ENCODE data around the gene BRD1.

The BRD1 gene

DNA sequence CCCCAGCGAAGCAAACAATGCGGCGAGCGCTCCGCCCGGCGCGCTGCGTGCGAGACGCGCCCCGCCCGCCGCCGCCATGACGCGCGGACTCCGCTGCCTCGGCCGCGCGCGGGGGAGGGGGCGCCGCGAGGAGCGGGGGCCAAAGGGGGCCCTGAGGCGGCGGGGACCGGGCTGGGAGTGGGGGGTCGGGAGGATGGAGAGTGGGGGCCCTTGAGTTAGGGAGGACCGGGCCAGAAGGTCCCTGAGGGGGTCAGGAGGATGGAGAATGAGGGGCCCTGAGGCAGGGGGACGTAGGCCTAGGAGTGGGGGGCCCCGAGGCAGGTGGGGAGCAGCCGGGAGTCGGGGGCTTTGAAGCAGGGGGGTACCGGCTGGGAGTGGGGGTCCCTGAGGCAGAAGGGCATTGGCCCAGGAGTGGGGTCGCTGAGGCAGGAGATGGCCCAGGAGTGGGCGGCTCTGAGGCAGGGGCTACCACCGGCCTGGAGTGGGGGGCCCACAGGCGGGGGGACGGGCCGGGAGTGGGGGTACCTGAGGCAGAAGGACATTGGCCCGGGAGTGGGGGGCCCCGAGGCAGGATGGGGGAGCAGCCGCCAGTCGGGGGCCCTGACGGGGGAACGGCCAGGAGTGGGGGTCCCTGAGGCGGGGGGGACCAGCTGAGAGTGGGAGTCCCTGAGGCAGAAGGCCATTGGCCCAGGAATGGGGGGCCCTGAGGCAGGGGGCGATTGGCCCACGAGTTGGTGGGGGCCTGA, at the start of gene BRD1:
TSS of gene BRD1 (minus strand) at position 21 of the 746 bp plus-strand sequence. CDS start 3,556 bp downstream, outside the sequence.
- TF ChIP-seq TAF1 (IDR thresholded peaks at IDR 0.05; ENCODE audit: low read depth) (peak; percentile 43; the same call in 1 of the 2 replicates), YY1 (IDR thresholded peaks at IDR 0.05; ENCODE audit: low read depth) (peak; percentile 72), ZBTB7A (IDR thresholded peaks at IDR 0.05; ENCODE audit: low read depth) (no peak; the same call in 1 of the 2 replicates)
- TF ChIP-seq, protein P1, sequence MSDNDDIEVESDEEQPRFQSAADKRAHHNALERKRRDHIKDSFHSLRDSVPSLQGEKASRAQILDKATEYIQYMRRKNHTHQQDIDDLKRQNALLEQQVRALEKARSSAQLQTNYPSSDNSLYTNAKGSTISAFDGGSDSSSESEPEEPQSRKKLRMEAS (IDR thresholded peaks at IDR 0.05) = peak; percentile 44; the same call in 1 of the 2 replicates

DNA sequence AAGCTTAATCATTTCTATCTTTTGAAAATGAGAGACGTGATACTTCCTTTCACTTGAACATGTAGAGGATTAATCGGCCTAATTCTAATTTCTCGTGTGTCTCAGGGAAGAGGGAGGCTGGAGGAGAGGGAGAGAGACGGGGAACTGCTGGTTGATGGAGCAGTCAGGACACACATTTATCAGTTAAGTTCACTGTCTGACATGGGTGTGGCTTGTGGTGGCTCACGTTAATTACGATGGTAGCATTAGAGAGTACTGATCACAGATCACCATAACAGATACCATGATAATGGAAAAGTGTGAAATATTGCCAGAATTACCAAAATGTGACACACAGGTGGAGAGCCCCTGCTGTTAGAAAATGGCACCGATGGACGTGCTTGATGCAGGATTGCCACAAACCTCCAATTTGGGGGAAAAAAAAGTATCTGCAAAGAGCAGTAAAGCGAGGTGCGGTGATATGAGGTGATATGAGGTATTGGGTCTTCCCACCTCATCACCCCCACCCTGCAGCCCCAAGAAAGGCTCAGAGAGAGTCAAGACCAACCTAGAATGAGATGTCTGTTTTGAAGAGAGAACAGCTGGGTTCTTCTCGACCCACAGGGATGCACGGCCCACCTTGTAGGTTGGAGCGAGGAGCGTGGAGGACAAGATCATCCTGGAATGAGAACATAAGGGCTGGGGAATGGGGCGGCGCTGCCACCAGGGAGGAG, 45.7 kb upstream of the BRD1 start:
- TF ChIP-seq ZBTB7A (IDR thresholded peaks at IDR 0.05; ENCODE audit: low read depth) (no peak), TAF1 (IDR thresholded peaks at IDR 0.05; ENCODE audit: low read depth) (no peak), REST (IDR thresholded peaks at IDR 0.05; ENCODE audit: low read depth) (no peak), EGR1 (IDR thresholded peaks at IDR 0.05) (no peak), TCF12 (IDR thresholded peaks at IDR 0.05; ENCODE audit: low read depth) (no peak), USF1 (IDR thresholded peaks at IDR 0.05) (no peak)

- TF ChIP-seq TEAD4 (IDR thresholded peaks at IDR 0.05) = no peak
- TF ChIP-seq NFIC (IDR thresholded peaks at IDR 0.05) = no peak
- no peak for TF ChIP-seq RAD21 (IDR thresholded peaks at IDR 0.05; ENCODE audit: low read depth)
- TF ChIP-seq YY1 (IDR thresholded peaks at IDR 0.05; ENCODE audit: low read depth) = no peak
- no peak for TF ChIP-seq REST (IDR thresholded peaks at IDR 0.05; ENCODE audit: low read depth)
- no peak for TF ChIP-seq CEBPB (IDR thresholded peaks at IDR 0.05)
- no peak for TF ChIP-seq EGR1 (IDR thresholded peaks at IDR 0.05)
- TF ChIP-seq, protein P1 (IDR thresholded peaks at IDR 0.05) = no peak
- TF ChIP-seq TAF1 (IDR thresholded peaks at IDR 0.05; ENCODE audit: low read depth) = no peak
- no peak for TF ChIP-seq ZBTB7A (IDR thresholded peaks at IDR 0.05; ENCODE audit: low read depth)
- TF ChIP-seq USF1 (IDR thresholded peaks at IDR 0.05) = no peak
- no peak for TF ChIP-seq CREB1 (IDR thresholded peaks at IDR 0.05; ENCODE audit: low read depth)
- no peak for TF ChIP-seq EP300 (IDR thresholded peaks at IDR 0.05; ENCODE audit: borderline replicate concordance)
Observed at GRCh38 chr22:49872347-49872746, 44.7 kb upstream of the BRD1 start.

DNA sequence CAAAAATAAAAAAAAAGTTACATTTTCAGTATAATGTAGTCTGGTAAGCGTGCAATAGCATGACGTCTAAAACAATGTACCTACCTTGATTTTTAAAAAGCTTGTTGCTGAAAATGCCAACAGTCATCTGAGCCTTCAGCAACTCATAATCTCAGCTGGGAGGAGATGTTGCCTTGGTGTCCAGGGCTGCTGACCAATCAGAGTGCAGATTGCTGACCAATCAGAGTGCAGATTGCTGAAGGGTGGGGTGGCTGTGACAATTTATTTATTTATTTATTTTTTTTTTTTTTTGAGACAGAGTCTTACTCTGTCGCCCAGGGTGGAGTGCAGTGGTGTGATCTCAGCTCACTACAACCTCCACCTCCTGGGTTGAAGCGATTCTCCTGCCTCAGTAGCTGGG, 43.8 kb upstream of the BRD1 start:
- TF ChIP-seq ZBTB7A (IDR thresholded peaks at IDR 0.05; ENCODE audit: low read depth) = no peak
- no peak for TF ChIP-seq TAF1 (IDR thresholded peaks at IDR 0.05; ENCODE audit: low read depth)
- no peak for TF ChIP-seq EP300 (IDR thresholded peaks at IDR 0.05; ENCODE audit: borderline replicate concordance)

DNA sequence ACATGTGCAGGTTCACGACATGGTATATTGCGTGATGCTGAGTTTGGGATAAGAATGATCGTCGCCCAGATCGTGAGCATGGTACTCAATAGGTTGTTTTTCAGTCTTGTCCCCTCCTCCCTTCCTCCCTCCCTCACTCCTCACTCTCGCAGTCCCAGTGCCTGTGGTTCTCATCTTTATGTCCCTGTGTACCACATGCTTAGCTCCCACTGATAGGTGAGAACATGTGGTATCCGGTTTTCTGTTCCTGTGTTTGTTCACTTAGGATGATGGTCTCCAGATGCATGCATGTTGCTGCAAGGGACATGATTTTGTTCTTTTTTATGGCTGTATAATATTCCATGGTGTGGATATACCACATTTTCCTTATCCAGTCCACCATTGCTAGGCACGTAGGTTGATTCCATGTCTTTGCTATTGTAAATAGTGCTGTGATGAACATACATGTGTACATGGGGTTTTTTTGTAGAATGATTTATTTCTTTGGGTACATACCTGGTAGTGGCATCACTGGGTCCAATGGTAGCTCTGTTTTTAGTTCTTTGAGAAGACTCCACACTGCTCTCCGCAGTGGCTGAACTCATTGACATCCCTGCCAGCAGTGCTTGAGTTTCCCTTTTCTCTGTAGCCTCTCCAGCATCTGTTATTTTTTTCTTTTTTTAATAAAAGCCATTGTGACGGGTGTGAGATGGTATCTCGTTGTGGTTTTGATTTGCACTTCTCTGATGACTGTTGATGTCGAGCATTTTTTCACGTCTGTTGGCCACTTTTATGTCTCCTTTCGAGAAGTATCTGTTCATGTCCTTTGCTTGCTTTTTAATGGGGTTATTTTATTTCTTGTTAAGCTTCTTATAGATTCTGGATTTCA, 42.4 kb upstream of the BRD1 start:
- TF ChIP-seq EGR1 (IDR thresholded peaks at IDR 0.05) (no peak), CEBPB (IDR thresholded peaks at IDR 0.05) (no peak), REST (IDR thresholded peaks at IDR 0.05; ENCODE audit: low read depth) (no peak), YY1 (IDR thresholded peaks at IDR 0.05; ENCODE audit: low read depth) (no peak), CREB1 (IDR thresholded peaks at IDR 0.05; ENCODE audit: low read depth) (no peak), FOXM1 (IDR thresholded peaks at IDR 0.05; ENCODE audit: borderline replicate concordance, low read depth) (no peak), TCF12 (IDR thresholded peaks at IDR 0.05; ENCODE audit: low read depth) (no peak), EP300 (IDR thresholded peaks at IDR 0.05; ENCODE audit: borderline replicate concordance) (no peak), NFIC (IDR thresholded peaks at IDR 0.05) (no peak)
- TF ChIP-seq, protein P1 (IDR thresholded peaks at IDR 0.05) = no peak
